MM.1S (cell line): ENCODE measurements around the gene CLIC4.

Experiments
- DNase-seq: peaks from one replicate; pipeline ENCODE4 v3.0.0-alpha.2; 2015
- H2AFZ ChIP-seq: fragments of 300-600 bp; sonication (generic); 2 replicates; pipeline ENCODE4 v1.6.0; 2016; ENCODE audit warnings: antibody characterized with exemption, low read length
- H3F3A ChIP-seq: fragments of 300-600 bp; sonication (generic); 2 replicates; pipeline ENCODE4 v1.6.1; 2016; ENCODE audit warnings: mild to moderate bottlenecking, antibody characterized with exemption, low read length, moderate library complexity, mixed read lengths; ENCODE audit not compliant: insufficient read depth
- H3K27ac ChIP-seq: fragments of 300-600 bp; sonication (generic); 2 replicates; pipeline ENCODE4 v1.5.1; 2016; ENCODE audit warnings: mild to moderate bottlenecking, low read length
- H3K27me3 ChIP-seq: fragments of 300-600 bp; sonication (generic); replicated peaks from 2 replicates; pipeline ENCODE4 v1.6.0; 2016; ENCODE audit warnings: low read length; ENCODE audit not compliant: insufficient read depth
- H3K36me3 ChIP-seq: fragments of 300-600 bp; sonication (generic); replicated peaks from 2 replicates; pipeline ENCODE4 v1.6.1; 2016; ENCODE audit warnings: mild to moderate bottlenecking, low read length, mixed read lengths; ENCODE audit not compliant: insufficient read depth
- H3K4me1 ChIP-seq: fragments of 300-600 bp; sonication (generic); 2 replicates; pipeline ENCODE4 v1.6.1; 2016; ENCODE audit warnings: low read length, mixed read lengths
- H3K4me2 ChIP-seq: fragments of 300-600 bp; sonication (generic); 2 replicates; pipeline ENCODE4 v1.6.0; 2016; ENCODE audit warnings: low read depth, low read length
- H3K4me3 ChIP-seq: fragments of 300-600 bp; sonication (generic); 2 replicates; pipeline ENCODE4 v1.5.1; 2016; ENCODE audit warnings: low read length, mixed read lengths
- H3K79me2 ChIP-seq: fragments of 300-600 bp; sonication (generic); 2 replicates; pipeline ENCODE4 v1.6.1; 2016; ENCODE audit warnings: mixed run types, low read length, mixed read lengths
- H3K9ac ChIP-seq: fragments of 300-600 bp; sonication (generic); 2 replicates; pipeline ENCODE4 v1.6.1; 2016; ENCODE audit warnings: low read length, mixed read lengths
- H3K9me2 ChIP-seq: fragments of 300-600 bp; sonication (generic); replicated peaks from 2 replicates; pipeline ENCODE4 v1.6.1; 2016; ENCODE audit warnings: mild to moderate bottlenecking, low read length, mixed read lengths; ENCODE audit not compliant: insufficient read depth
- H3K9me3 ChIP-seq: fragments of 300-600 bp; sonication (generic); replicated peaks from 2 replicates; pipeline ENCODE4 v1.6.1; 2016; ENCODE audit warnings: mild to moderate bottlenecking, low read length, mixed read lengths; ENCODE audit not compliant: insufficient read depth
- H4K20me1 ChIP-seq: fragments of 300-600 bp; sonication (generic); 2 replicates; pipeline ENCODE4 v1.6.1; 2016; ENCODE audit warnings: mild to moderate bottlenecking, low read length, moderate library complexity, mixed read lengths; ENCODE audit not compliant: insufficient read depth
- EZH2 ChIP-seq: fragments of 300-600 bp; sonication (generic); optimal IDR thresholded peaks from 2 replicates; pipeline ENCODE3; 2017; ENCODE audit warnings: low read depth, mild to moderate bottlenecking, antibody characterized with exemption, low read length, mixed read lengths
- EZH2phosphoT487 ChIP-seq: fragments of 300-600 bp; sonication (generic); IDR thresholded peaks from 2 replicates; pipeline ENCODE4 v1.6.1; 2018; ENCODE audit warnings: antibody characterized with exemption, low read length
- TF ChIP-seq, protein P1 (sequence below): fragments of 300-600 bp; sonication (generic); IDR thresholded peaks from 2 replicates; pipeline ENCODE4 v1.5.1; 2016; ENCODE audit warnings: antibody characterized with exemption, low read length, mixed read lengths

CLIC4 gene

GRCh38 chr1:24764439-24764838, 19.2 kb downstream of the CLIC4 start:
- Histone ChIP-seq H3K4me3 (no peak overlapping the region), H3K36me3 (no peaks in the 10 kb centered on the region), H2AFZ (no peak overlapping the region), H3K9me2 (no peaks in the 10 kb centered on the region), H4K20me1 (peaks cover 35% of the 10 kb centered on the region), H3K4me1 (peaks cover 4% of the 10 kb centered on the region), H3K4me2 (no peak overlapping the region), H3K27me3 (no peaks in the 10 kb centered on the region), H3F3A (peaks cover 3% of the 10 kb centered on the region), H3K27ac (no peak overlapping the region), H3K79me2 (peaks cover 99% of the 10 kb centered on the region), H3K9ac (no peak overlapping the region), H3K9me3 (no peaks in the 10 kb centered on the region)
- no peak for DNase-seq
- TF ChIP-seq EZH2 (no peak), EZH2phosphoT487 (no peak)
- TF ChIP-seq, protein P1, sequence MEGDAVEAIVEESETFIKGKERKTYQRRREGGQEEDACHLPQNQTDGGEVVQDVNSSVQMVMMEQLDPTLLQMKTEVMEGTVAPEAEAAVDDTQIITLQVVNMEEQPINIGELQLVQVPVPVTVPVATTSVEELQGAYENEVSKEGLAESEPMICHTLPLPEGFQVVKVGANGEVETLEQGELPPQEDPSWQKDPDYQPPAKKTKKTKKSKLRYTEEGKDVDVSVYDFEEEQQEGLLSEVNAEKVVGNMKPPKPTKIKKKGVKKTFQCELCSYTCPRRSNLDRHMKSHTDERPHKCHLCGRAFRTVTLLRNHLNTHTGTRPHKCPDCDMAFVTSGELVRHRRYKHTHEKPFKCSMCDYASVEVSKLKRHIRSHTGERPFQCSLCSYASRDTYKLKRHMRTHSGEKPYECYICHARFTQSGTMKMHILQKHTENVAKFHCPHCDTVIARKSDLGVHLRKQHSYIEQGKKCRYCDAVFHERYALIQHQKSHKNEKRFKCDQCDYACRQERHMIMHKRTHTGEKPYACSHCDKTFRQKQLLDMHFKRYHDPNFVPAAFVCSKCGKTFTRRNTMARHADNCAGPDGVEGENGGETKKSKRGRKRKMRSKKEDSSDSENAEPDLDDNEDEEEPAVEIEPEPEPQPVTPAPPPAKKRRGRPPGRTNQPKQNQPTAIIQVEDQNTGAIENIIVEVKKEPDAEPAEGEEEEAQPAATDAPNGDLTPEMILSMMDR: no peak

DNA sequence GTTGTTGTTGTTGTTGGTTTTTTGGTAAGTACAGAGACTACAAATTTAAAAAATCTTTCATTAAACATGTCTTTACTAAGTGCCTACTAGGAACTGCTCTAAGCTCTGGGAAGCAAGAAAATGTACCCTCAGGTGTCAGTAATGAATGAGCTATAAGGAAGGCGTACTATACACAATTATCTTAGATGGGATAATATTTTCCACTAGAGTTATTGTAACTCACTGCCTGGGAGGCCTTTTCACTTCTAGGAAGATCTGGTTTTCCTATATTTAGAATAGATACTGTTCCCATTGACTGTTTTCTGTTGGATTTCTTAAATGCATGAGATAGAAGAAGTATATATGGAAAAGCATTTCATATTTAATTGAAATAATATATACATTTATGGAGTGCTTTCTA, 19.6 kb downstream of the CLIC4 start:
- Histone ChIP-seq H3K9ac (no peak overlapping the region), H3K79me2 (peaks cover 99% of the 10 kb centered on the region), H3K4me1 (peaks cover 8% of the 10 kb centered on the region)

DNA sequence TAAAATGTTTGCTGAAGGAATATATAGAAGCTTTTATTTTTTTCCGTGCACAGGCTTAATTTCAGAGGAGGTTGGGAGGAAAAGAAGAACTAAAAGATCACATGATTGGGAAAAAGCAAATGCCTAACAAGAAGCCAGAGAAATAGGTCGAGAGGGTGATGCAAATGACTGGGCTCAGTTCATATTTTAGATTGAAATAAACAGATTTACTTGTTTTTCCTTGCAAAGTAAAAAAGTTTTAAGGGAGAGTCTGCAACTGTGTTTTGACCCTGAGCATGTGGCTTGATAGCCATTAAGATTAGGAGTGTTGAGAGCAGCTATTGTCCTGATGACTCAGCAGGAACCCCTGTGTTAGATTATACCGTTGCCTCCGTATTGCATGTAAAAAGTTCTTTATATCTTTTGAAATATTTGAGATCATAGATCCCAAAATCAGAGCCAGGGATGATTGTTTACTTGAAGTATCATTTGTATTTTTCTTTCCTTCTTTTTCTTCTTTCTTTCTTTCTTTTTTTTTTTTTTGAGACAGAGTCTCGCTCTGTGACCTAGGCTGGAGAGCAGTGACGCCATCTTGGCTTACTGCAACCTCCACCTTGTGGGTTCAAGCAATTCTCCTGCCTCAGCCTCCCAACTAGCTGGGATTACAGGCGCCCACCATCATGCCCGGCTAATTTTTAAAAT, 20.2 kb downstream of the CLIC4 start:
- Histone ChIP-seq H3K4me1 (peaks cover 13% of the 10 kb centered on the region), H3K79me2 (peaks cover 99% of the 10 kb centered on the region), H3K9me3 (no peaks in the 10 kb centered on the region), H3K36me3 (no peaks in the 10 kb centered on the region), H3K27ac (no peak overlapping the region), H4K20me1 (peaks cover 37% of the 10 kb centered on the region), H3F3A (peaks cover 6% of the 10 kb centered on the region), H3K9me2 (no peaks in the 10 kb centered on the region), H3K27me3 (no peaks in the 10 kb centered on the region), H3K9ac (no peak overlapping the region), H3K4me3 (no peak overlapping the region), H3K4me2 (no peak overlapping the region), H2AFZ (no peak overlapping the region)
- TF ChIP-seq EZH2 (no peak), EZH2phosphoT487 (no peak)
- TF ChIP-seq, protein P1: no peak
- DNase-seq: no peak

More for the DNA sequence above, 19.6 kb downstream of the CLIC4 start:
- TF ChIP-seq, protein P1: no peak
- TF ChIP-seq EZH2phosphoT487: no peak
- no peak for DNase-seq
- H3K36me3 ChIP-seq: no peaks in the 10 kb centered on the region
- peaks cover 6% of the 10 kb centered on the region for H3F3A ChIP-seq
- no peak overlapping the region for H3K4me2 ChIP-seq
- H3K9me3 ChIP-seq: no peaks in the 10 kb centered on the region
- H2AFZ ChIP-seq: no peak overlapping the region
- peaks cover 39% of the 10 kb centered on the region for H4K20me1 ChIP-seq
- no peak overlapping the region for H3K27ac ChIP-seq
- no peak overlapping the region for H3K4me3 ChIP-seq
- no peaks in the 10 kb centered on the region for H3K27me3 ChIP-seq
- H3K9me2 ChIP-seq: no peaks in the 10 kb centered on the region
